ENCODE data around the gene PJVK.

The PJVK gene

GRCh38 chr2:178502751-178503150 lies 51.6 kb downstream of the PJVK start:
- no peak overlapping the region for H3K4me2 ChIP-seq (ENCODE audit: low read length)
- H3K27me3 ChIP-seq (ENCODE audit: control insufficient read depth, low read length) = no peaks in the 10 kb centered on the region
- H3K36me3 ChIP-seq (ENCODE audit: control insufficient read depth, low read length) = peaks cover 67% of the 10 kb centered on the region
- H3K79me2 ChIP-seq (ENCODE audit: control insufficient read depth, low read length) = no peaks in the 10 kb centered on the region
- H3K4me3 ChIP-seq (ENCODE audit: low read length) = no peak overlapping the region
- H3K9me3 ChIP-seq (ENCODE audit: control insufficient read depth, insufficient read depth, low read length) = no peaks in the 10 kb centered on the region
- TF ChIP-seq EZH2phosphoT487 (IDR thresholded peaks at IDR 0.05; ENCODE audit: borderline replicate concordance, low read length) = no peak
- TF ChIP-seq CTCF (IDR thresholded peaks at IDR 0.05; ENCODE audit: low read depth, low read length, poor library complexity, severe bottlenecking) = no peak
- no peaks in the 10 kb centered on the region for H3K9me2 ChIP-seq (replicated peaks; ENCODE audit: control insufficient read depth, low read length)
- H3F3A ChIP-seq (ENCODE audit: control insufficient read depth, insufficient read depth) = no peaks in the 10 kb centered on the region; the same call in 1 of the 2 replicates
- no peak overlapping the region for H3K27ac ChIP-seq (ENCODE audit: low read depth, low read length)
- no peaks in the 10 kb centered on the region for H4K20me1 ChIP-seq (ENCODE audit: control insufficient read depth, insufficient read depth, low read depth, low read length)
- peaks cover 7% of the 10 kb centered on the region for H3K4me1 ChIP-seq (ENCODE audit: control insufficient read depth, low read length)

- no peak overlapping the region for H3K4me3 ChIP-seq (ENCODE audit: low read length)
- no peaks in the 10 kb centered on the region for H3K4me1 ChIP-seq (ENCODE audit: control insufficient read depth, low read length)
- no peaks in the 10 kb centered on the region for H3K9me2 ChIP-seq (replicated peaks; ENCODE audit: control insufficient read depth, low read length)
- no peaks in the 10 kb centered on the region for H3K27me3 ChIP-seq (ENCODE audit: control insufficient read depth, low read length)
- H3F3A ChIP-seq (ENCODE audit: control insufficient read depth, insufficient read depth) = no peaks in the 10 kb centered on the region
- peaks cover 37% of the 10 kb centered on the region for H3K36me3 ChIP-seq (ENCODE audit: control insufficient read depth, low read length)
- H3K79me2 ChIP-seq (ENCODE audit: control insufficient read depth, low read length) = no peaks in the 10 kb centered on the region
- no peak overlapping the region for H3K27ac ChIP-seq (ENCODE audit: low read depth, low read length)
- TF ChIP-seq EZH2phosphoT487 (IDR thresholded peaks at IDR 0.05; ENCODE audit: borderline replicate concordance, low read length) (no peak), CTCF (IDR thresholded peaks at IDR 0.05; ENCODE audit: low read depth, low read length, poor library complexity, severe bottlenecking) (no peak)
- H3K4me2 ChIP-seq (ENCODE audit: low read length) = no peak overlapping the region
- no peaks in the 10 kb centered on the region for H3K9me3 ChIP-seq (ENCODE audit: control insufficient read depth, insufficient read depth, low read length)
- H4K20me1 ChIP-seq (ENCODE audit: control insufficient read depth, insufficient read depth, low read depth, low read length) = no peaks in the 10 kb centered on the region
Measured at GRCh38 chr2:178506101-178506500, 54.9 kb downstream of the PJVK start.

GRCh38 chr2:178506524-178506923 lies 55.3 kb downstream of the PJVK start:
- H3K27ac ChIP-seq (ENCODE audit: low read depth, low read length) = no peak overlapping the region
- H3K4me1 ChIP-seq (ENCODE audit: control insufficient read depth, low read length) = no peaks in the 10 kb centered on the region
- H3K36me3 ChIP-seq (ENCODE audit: control insufficient read depth, low read length) = peaks cover 34% of the 10 kb centered on the region

More at GRCh38 chr2:178506524-178506923, 55.3 kb downstream of the PJVK start:
- Histone ChIP-seq H4K20me1 (ENCODE audit: control insufficient read depth, insufficient read depth, low read depth, low read length) (no peaks in the 10 kb centered on the region), H3K4me3 (ENCODE audit: low read length) (no peak overlapping the region), H3K9me3 (ENCODE audit: control insufficient read depth, insufficient read depth, low read length) (no peaks in the 10 kb centered on the region), H3K9me2 (replicated peaks; ENCODE audit: control insufficient read depth, low read length) (no peaks in the 10 kb centered on the region), H3K4me2 (ENCODE audit: low read length) (no peak overlapping the region), H3F3A (ENCODE audit: control insufficient read depth, insufficient read depth) (no peaks in the 10 kb centered on the region), H3K79me2 (ENCODE audit: control insufficient read depth, low read length) (no peaks in the 10 kb centered on the region), H3K27me3 (ENCODE audit: control insufficient read depth, low read length) (no peaks in the 10 kb centered on the region)
- TF ChIP-seq EZH2phosphoT487 (IDR thresholded peaks at IDR 0.05; ENCODE audit: borderline replicate concordance, low read length) (no peak), CTCF (IDR thresholded peaks at IDR 0.05; ENCODE audit: low read depth, low read length, poor library complexity, severe bottlenecking) (no peak)
